Hepatocyte (in vitro differentiated cells): ENCODE results near the gene NEDD4L.

Experiments used
- CTCF ChIP-seq: fragments of 200-600 bp; sonication (generic); IDR thresholded peaks from 2 replicates; pipeline ENCODE4 v1.5.1; 2016; ENCODE audit warnings: antibody characterized with exemption, mild to moderate bottlenecking; ENCODE audit not compliant: poor library complexity
- EZH2phosphoT487 ChIP-seq: fragments of 200-600 bp; sonication (generic); IDR thresholded peaks from one replicate; pipeline ENCODE4 v1.6.1; 2018; ENCODE audit warnings: antibody characterized with exemption, mild to moderate bottlenecking, low read depth, moderate library complexity; ENCODE audit not compliant: unreplicated experiment, severe bottlenecking

- TF ChIP-seq CTCF (no peak), EZH2phosphoT487 (no peak)
These were observed 38.0 kb upstream of the NEDD4L start for GRCh38 chr18:58005885-58006523.
